ENCODE data around the gene PTPRR.

Gene PTPRR

GRCh38 chr12:70771581-70771980 is 149.0 kb downstream of the PTPRR start:
- H2AK5ac ChIP-seq (ENCODE audit: low read length), result no peak overlapping the region
- H2BK5ac ChIP-seq (ENCODE audit: low read length), result no peak overlapping the region
- H3K36me3 ChIP-seq (ENCODE audit: control insufficient read depth, insufficient read depth, low read length), result no peaks in the 10 kb centered on the region
- no peak overlapping the region for H3K9ac ChIP-seq (ENCODE audit: low read length)
- no peaks in the 10 kb centered on the region for H3K79me2 ChIP-seq (ENCODE audit: control insufficient read depth, insufficient read depth, low read length)
- H2BK15ac ChIP-seq (replicated peaks; ENCODE audit: low read depth), result no peak overlapping the region
- no peak overlapping the region for H3K18ac ChIP-seq (ENCODE audit: low read length)
- no peak for DNase-seq
- no peak overlapping the region for H3K4ac ChIP-seq (ENCODE audit: low read depth, low read length)
- no peaks in the 10 kb centered on the region for H3K4me1 ChIP-seq (ENCODE audit: control insufficient read depth, low read depth, low read length)
- no peak overlapping the region for H4K8ac ChIP-seq (ENCODE audit: low read depth, low read length)
- no peak overlapping the region for H3K4me2 ChIP-seq (ENCODE audit: low read length)
- no peak overlapping the region for H3K23ac ChIP-seq (ENCODE audit: low read length)
- H2BK120ac ChIP-seq (ENCODE audit: low read depth, low read length), result no peak overlapping the region
- H3K56ac ChIP-seq (ENCODE audit: low read length), result no peak overlapping the region
- no peak overlapping the region for H4K5ac ChIP-seq (ENCODE audit: low read length)
- no peaks in the 10 kb centered on the region for H3K27me3 ChIP-seq (ENCODE audit: insufficient read depth, low read length, poor library complexity)
- H3K4me3 ChIP-seq (ENCODE audit: low read length), result no peak overlapping the region
- H3K79me1 ChIP-seq (ENCODE audit: low read length), result no peaks in the 10 kb centered on the region
- H3K27ac ChIP-seq (ENCODE audit: low read depth, low read length), result no peak overlapping the region

- Histone ChIP-seq H3K27me3 (ENCODE audit: insufficient read depth, low read length, poor library complexity) (no peaks in the 10 kb centered on the region), H4K5ac (ENCODE audit: low read length) (no peak overlapping the region), H4K8ac (ENCODE audit: low read depth, low read length) (no peak overlapping the region), H3K27ac (ENCODE audit: low read depth, low read length) (no peak overlapping the region), H3K79me1 (ENCODE audit: low read length) (no peaks in the 10 kb centered on the region), H3K4me3 (ENCODE audit: low read length) (no peak overlapping the region), H2BK15ac (replicated peaks; ENCODE audit: low read depth) (no peak overlapping the region), H3K4me2 (ENCODE audit: low read length) (no peak overlapping the region), H2BK120ac (ENCODE audit: low read depth, low read length) (no peak overlapping the region), H3K56ac (ENCODE audit: low read length) (no peak overlapping the region), H3K9ac (ENCODE audit: low read length) (no peak overlapping the region), H3K18ac (ENCODE audit: low read length) (no peak overlapping the region), H3K4ac (ENCODE audit: low read depth, low read length) (no peak overlapping the region), H2AK5ac (ENCODE audit: low read length) (no peak overlapping the region), H3K36me3 (ENCODE audit: control insufficient read depth, insufficient read depth, low read length) (no peaks in the 10 kb centered on the region), H3K79me2 (ENCODE audit: control insufficient read depth, insufficient read depth, low read length) (no peaks in the 10 kb centered on the region), H3K4me1 (ENCODE audit: control insufficient read depth, low read depth, low read length) (no peaks in the 10 kb centered on the region), H2BK5ac (ENCODE audit: low read length) (no peak overlapping the region), H3K23ac (ENCODE audit: low read length) (no peak overlapping the region)
- no peak for DNase-seq
- WGBS (ENCODE audit: extremely low coverage, insufficient coverage, low lambda C conversion rate), result no CpG with 5 or more reads among the region's 2 CpGs
These were observed 156.9 kb downstream of the PTPRR start for GRCh38 chr12:70763666-70764065.

GRCh38 chr12:70762000-70762399 is 158.5 kb downstream of the PTPRR start:
- H3K4ac ChIP-seq (ENCODE audit: low read depth, low read length), result no peak overlapping the region
- H4K8ac ChIP-seq (ENCODE audit: low read depth, low read length), result no peak overlapping the region
- no peak overlapping the region for H3K4me3 ChIP-seq (ENCODE audit: low read length)
- WGBS (ENCODE audit: extremely low coverage, insufficient coverage, low lambda C conversion rate), result no CpG with 5 or more reads among the region's 2 CpGs
- no peak overlapping the region for H2AK5ac ChIP-seq (ENCODE audit: low read length)
- H2BK15ac ChIP-seq (replicated peaks; ENCODE audit: low read depth), result no peak overlapping the region
- H3K4me2 ChIP-seq (ENCODE audit: low read length), result no peak overlapping the region
- H3K9ac ChIP-seq (ENCODE audit: low read length), result no peak overlapping the region
- no peaks in the 10 kb centered on the region for H3K36me3 ChIP-seq (ENCODE audit: control insufficient read depth, insufficient read depth, low read length)
- H3K56ac ChIP-seq (ENCODE audit: low read length), result no peak overlapping the region
- no peak overlapping the region for H2BK5ac ChIP-seq (ENCODE audit: low read length)
- H3K23ac ChIP-seq (ENCODE audit: low read length), result no peak overlapping the region
- H3K27ac ChIP-seq (ENCODE audit: low read depth, low read length), result no peak overlapping the region
- no peak overlapping the region for H3K18ac ChIP-seq (ENCODE audit: low read length)
- no peaks in the 10 kb centered on the region for H3K79me2 ChIP-seq (ENCODE audit: control insufficient read depth, insufficient read depth, low read length)
- no peak for DNase-seq
- no peaks in the 10 kb centered on the region for H3K79me1 ChIP-seq (ENCODE audit: low read length)
- no peak overlapping the region for H4K5ac ChIP-seq (ENCODE audit: low read length)
- no peak overlapping the region for H2BK120ac ChIP-seq (ENCODE audit: low read depth, low read length)
- H3K27me3 ChIP-seq (ENCODE audit: insufficient read depth, low read length, poor library complexity), result no peaks in the 10 kb centered on the region
- no peaks in the 10 kb centered on the region for H3K4me1 ChIP-seq (ENCODE audit: control insufficient read depth, low read depth, low read length)

GRCh38 chr12:70759161-70759918 is 161.2 kb downstream of the PTPRR start:
- Histone ChIP-seq H3K36me3 (ENCODE audit: control insufficient read depth, insufficient read depth, low read length) (no peaks in the 10 kb centered on the region), H3K4ac (ENCODE audit: low read depth, low read length) (no peak overlapping the region), H3K27ac (ENCODE audit: low read depth, low read length) (no peak overlapping the region), H3K9ac (ENCODE audit: low read length) (no peak overlapping the region), H4K8ac (ENCODE audit: low read depth, low read length) (no peak overlapping the region), H3K18ac (ENCODE audit: low read length) (no peak overlapping the region), H3K23ac (ENCODE audit: low read length) (no peak overlapping the region), H2BK15ac (replicated peaks; ENCODE audit: low read depth) (no peak overlapping the region), H2BK5ac (ENCODE audit: low read length) (no peak overlapping the region), H3K4me3 (ENCODE audit: low read length) (no peak overlapping the region), H3K4me1 (ENCODE audit: control insufficient read depth, low read depth, low read length) (no peaks in the 10 kb centered on the region), H4K5ac (ENCODE audit: low read length) (no peak overlapping the region), H2BK120ac (ENCODE audit: low read depth, low read length) (no peak overlapping the region), H3K56ac (ENCODE audit: low read length) (no peak overlapping the region), H3K79me1 (ENCODE audit: low read length) (no peaks in the 10 kb centered on the region), H3K27me3 (ENCODE audit: insufficient read depth, low read length, poor library complexity) (no peaks in the 10 kb centered on the region), H3K79me2 (ENCODE audit: control insufficient read depth, insufficient read depth, low read length) (no peaks in the 10 kb centered on the region), H2AK5ac (ENCODE audit: low read length) (no peak overlapping the region), H3K4me2 (ENCODE audit: low read length) (no peak overlapping the region)
- no peak for DNase-seq
- no CpG with 5 or more reads among the region's 12 CpGs for WGBS (ENCODE audit: extremely low coverage, insufficient coverage, low lambda C conversion rate)

- Histone ChIP-seq H4K5ac (ENCODE audit: low read length) (no peak overlapping the region), H2BK15ac (replicated peaks; ENCODE audit: low read depth) (no peak overlapping the region), H2AK5ac (ENCODE audit: low read length) (no peak overlapping the region), H4K8ac (ENCODE audit: low read depth, low read length) (no peak overlapping the region), H3K18ac (ENCODE audit: low read length) (no peak overlapping the region), H2BK5ac (ENCODE audit: low read length) (no peak overlapping the region), H3K4me1 (ENCODE audit: control insufficient read depth, low read depth, low read length) (no peaks in the 10 kb centered on the region), H2BK120ac (ENCODE audit: low read depth, low read length) (no peak overlapping the region), H3K27me3 (ENCODE audit: insufficient read depth, low read length, poor library complexity) (no peaks in the 10 kb centered on the region), H3K27ac (ENCODE audit: low read depth, low read length) (no peak overlapping the region), H3K23ac (ENCODE audit: low read length) (no peak overlapping the region), H3K4ac (ENCODE audit: low read depth, low read length) (no peak overlapping the region), H3K56ac (ENCODE audit: low read length) (no peak overlapping the region), H3K4me3 (ENCODE audit: low read length) (no peak overlapping the region), H3K79me1 (ENCODE audit: low read length) (no peaks in the 10 kb centered on the region), H3K9ac (ENCODE audit: low read length) (no peak overlapping the region), H3K79me2 (ENCODE audit: control insufficient read depth, insufficient read depth, low read length) (no peaks in the 10 kb centered on the region), H3K36me3 (ENCODE audit: control insufficient read depth, insufficient read depth, low read length) (no peaks in the 10 kb centered on the region), H3K4me2 (ENCODE audit: low read length) (no peak overlapping the region)
- DNase-seq, result no peak
- no CpG with 5 or more reads among the region's 5 CpGs for WGBS (ENCODE audit: extremely low coverage, insufficient coverage, low lambda C conversion rate)
These were observed 162.1 kb downstream of the PTPRR start for GRCh38 chr12:70758494-70758845.

GRCh38 chr12:70757830-70758493 is 162.6 kb downstream of the PTPRR start:
- no peaks in the 10 kb centered on the region for H3K79me2 ChIP-seq (ENCODE audit: control insufficient read depth, insufficient read depth, low read length)
- H3K23ac ChIP-seq (ENCODE audit: low read length), result no peak overlapping the region
- H2BK5ac ChIP-seq (ENCODE audit: low read length), result no peak overlapping the region
- no peak overlapping the region for H3K56ac ChIP-seq (ENCODE audit: low read length)
- no peak overlapping the region for H2BK15ac ChIP-seq (replicated peaks; ENCODE audit: low read depth)
- H3K27ac ChIP-seq (ENCODE audit: low read depth, low read length), result no peak overlapping the region
- no peak overlapping the region for H3K4me3 ChIP-seq (ENCODE audit: low read length)
- H2BK120ac ChIP-seq (ENCODE audit: low read depth, low read length), result no peak overlapping the region
- H3K4me2 ChIP-seq (ENCODE audit: low read length), result no peak overlapping the region
- no CpG with 5 or more reads among the region's 1 CpG for WGBS (ENCODE audit: extremely low coverage, insufficient coverage, low lambda C conversion rate)
- no peaks in the 10 kb centered on the region for H3K27me3 ChIP-seq (ENCODE audit: insufficient read depth, low read length, poor library complexity)
- no peak overlapping the region for H3K9ac ChIP-seq (ENCODE audit: low read length)
- H3K18ac ChIP-seq (ENCODE audit: low read length), result peak overlapping the region; percentile 51
- H4K5ac ChIP-seq (ENCODE audit: low read length), result no peak overlapping the region
- no peak overlapping the region for H2AK5ac ChIP-seq (ENCODE audit: low read length)
- no peaks in the 10 kb centered on the region for H3K36me3 ChIP-seq (ENCODE audit: control insufficient read depth, insufficient read depth, low read length)
- DNase-seq, result no peak
- H3K4ac ChIP-seq (ENCODE audit: low read depth, low read length), result no peak overlapping the region
- H3K4me1 ChIP-seq (ENCODE audit: control insufficient read depth, low read depth, low read length), result no peaks in the 10 kb centered on the region
- no peaks in the 10 kb centered on the region for H3K79me1 ChIP-seq (ENCODE audit: low read length)
- H4K8ac ChIP-seq (ENCODE audit: low read depth, low read length), result no peak overlapping the region

Data from mesendoderm (in vitro differentiated cells).